Ovary (tissue), 9 donors: ENCODE measurements around the gene ZMYM4. TPM values are rescaled to one million over a fixed set of nuclear protein-coding genes. Genes with fewer than 3 reads are reported as not detected.

Source experiments
- DNase-seq, 5 donors: peaks; one replicate each; pipeline ENCODE4 v3.0.0-alpha.2; 2019 to 2020
- H3K27ac ChIP-seq, 2 donors: fragments of 200-600 bp; one replicate each; pipeline versions ENCODE4 v1.5.1 to v1.8.0; 2019 to 2022
- H3K27me3 ChIP-seq: fragments of 200-600 bp; one replicate; pipeline ENCODE4 v1.8.0; 2022
- H3K36me3 ChIP-seq: fragments of 200-600 bp; sonication (generic); one replicate; pipeline ENCODE4 v1.5.1; 2019
- H3K4me1 ChIP-seq: one replicate; pipeline ENCODE4 v1.8.1; 2013; ENCODE audit warnings: mild to moderate bottlenecking, moderate library complexity; ENCODE audit not compliant: insufficient read depth
- H3K4me3 ChIP-seq: fragments of 200-600 bp; sonication (generic); one replicate; pipeline ENCODE4 v1.5.1; 2017
- H3K9me3 ChIP-seq, 2 donors: fragments of 200-600 bp in 1 of 2; sonication (generic) in 1 of 2; one replicate each; pipeline versions ENCODE4 v1.5.1 to v1.8.1; 2013 to 2019; ENCODE audit warnings: mild to moderate bottlenecking in 1 of 2, moderate library complexity in 1 of 2
- CTCF ChIP-seq, 3 donors: fragments of 450-650 bp in 2 of 3; fragments of 200-600 bp in 1 of 3; IDR thresholded peaks; one replicate each; pipeline versions ENCODE4 v1.5.1 to v1.8.0; 2016 to 2022; ENCODE audit warnings: antibody characterized with exemption in 3 of 3, mild to moderate bottlenecking in 1 of 3
- EP300 ChIP-seq: sonication (generic); formaldehyde crosslinking; IDR thresholded peaks from one replicate; pipeline ENCODE4 v1.6.1; 2017; ENCODE audit warnings: antibody characterized with exemption
- POLR2A ChIP-seq: fragments of 450-650 bp; IDR thresholded peaks from one replicate; pipeline ENCODE4 v1.6.1; 2017; ENCODE audit warnings: antibody characterized with exemption, mild to moderate bottlenecking, moderate library complexity
- WGBS, 3 donors: extraction: QIAGEN DNeasy Blood & Tissue Kit in 1 of 3; methylation state at CpG; one replicate each; pipeline versions ENCODE4 v1.1.5 to v1.1.7; 2013 to 2017; 5-methylcytosine and 5-hydroxymethylcytosine counted together
- intact Hi-C, 4 donors: fragments of 100-400 bp; cut with DNase I; formaldehyde crosslinking; loops; one replicate each; pipeline versions ENCODE4 v1.11.0 to v1.15.1; 2022 to 2023
- polyA plus RNA-seq, 2 donors: library from polyadenylated mRNA; stranded (reverse); fragments of 200-250 nt in 1 of 2; fragments of 350-450 nt in 1 of 2; fragmentation: Illumina TruSeq in 1 of 2; extraction: RNeasy Lipid Tissue Mini Kit (QIAGEN cat#74804) in 1 of 2; gene quantifications; one replicate each; pipeline ENCODE4 v1.2.3, GENCODE V29; 2013 to 2014
- total RNA-seq, 7 donors: library from RNA; depleted of rRNA in 2 of 7; stranded (reverse); fragments of >200 nt in 2 of 7; fragmentation: NEBNext Ultra II Directional in 3 of 7; extraction: Animal tissue kit (Norgen Biotek cat#: 25700) in 3 of 7; gene quantifications; one replicate each; pipeline versions ENCODE4 v1.1.0 to v1.2.4, GENCODE V29; 2016 to 2023
- donor health status: DM: no; HTN: no; CAD: no; lungs with moderate emphysema.
- donor health status: DM: no; HTN: no; CAD: no.
- donor health status: Bipolar disorder and iron deficiency.
- donor health status: DM: yes; HTN: yes; CAD: no.
- donor health status: DM: no; HTN: no; CAD: no.
- donor health status: DM: yes; HTN: yes; CAD: no.

Gene ZMYM4
- total and polyA plus RNA-seq, 9 donors = 15.9 to 77.2 (median 52.2) TPM

- WGBS, 3 donors = 92 to 94% (median 93%) methylated on average over 5 of the region's 5 CpGs
- TF ChIP-seq EP300 (no peak), POLR2A (no peak), CTCF (IDR thresholded peaks at IDR 0.05) (no peak)
- DNase-seq = no peak
- intact Hi-C loops = no loop called here
- no peaks in the 10 kb centered on the region for H3K36me3 ChIP-seq
- no peak overlapping the region for H3K27ac ChIP-seq
- H3K4me1 ChIP-seq = peaks cover 8% of the 10 kb centered on the region
- no peaks in the 10 kb centered on the region for H3K27me3 ChIP-seq
- H3K4me3 ChIP-seq = no peak overlapping the region
- no peaks in the 10 kb centered on the region for H3K9me3 ChIP-seq
These were observed 17.5 kb downstream of the ZMYM4 start for GRCh38 chr1:35285771-35286606.

- no peak for DNase-seq
- H3K9me3 ChIP-seq = no peaks in the 10 kb centered on the region
- intact Hi-C loops = no loop called here
- no peak overlapping the region for H3K4me3 ChIP-seq
- no peak overlapping the region for H3K27ac ChIP-seq
- H3K4me1 ChIP-seq = peaks cover 8% of the 10 kb centered on the region
- TF ChIP-seq POLR2A (no peak), EP300 (no peak), CTCF (IDR thresholded peaks at IDR 0.05) (no peak)
- H3K36me3 ChIP-seq = no peaks in the 10 kb centered on the region
- no peaks in the 10 kb centered on the region for H3K27me3 ChIP-seq
- 41 to 47% (median 45%) methylated on average over 9 of the region's 9 CpGs for WGBS, 3 donors
These were observed 19.5 kb downstream of the ZMYM4 start for GRCh38 chr1:35287807-35288640.

- TF ChIP-seq EP300 (no peak), CTCF (IDR thresholded peaks at IDR 0.05) (no peak), POLR2A (no peak)
- no peak overlapping the region for H3K4me3 ChIP-seq
- DNase-seq = no peak
- H3K9me3 ChIP-seq = no peaks in the 10 kb centered on the region
- peaks cover 7% of the 10 kb centered on the region for H3K4me1 ChIP-seq
- intact Hi-C loops = no loop called here
- H3K36me3 ChIP-seq = no peaks in the 10 kb centered on the region
- no peaks in the 10 kb centered on the region for H3K27me3 ChIP-seq
- no peak overlapping the region for H3K27ac ChIP-seq
These were observed 20.3 kb downstream of the ZMYM4 start for GRCh38 chr1:35288761-35289160.

- Histone ChIP-seq H3K36me3 (no peaks in the 10 kb centered on the region), H3K4me3 (no peak overlapping the region), H3K9me3 (no peaks in the 10 kb centered on the region), H3K27me3 (no peaks in the 10 kb centered on the region), H3K4me1 (peaks cover 7% of the 10 kb centered on the region), H3K27ac (no peak overlapping the region)
- WGBS, 3 donors = 83 to 89% (median 84%) methylated on average over 2 of the region's 2 CpGs
- intact Hi-C loops = loop anchor here in 1 of 4 donors (10.0 kb wide), 1 partner anchor 96 kb away; the partner anchor contains the start of gene SFPQ
- DNase-seq = no peak
- TF ChIP-seq EP300 (no peak), POLR2A (no peak), CTCF (IDR thresholded peaks at IDR 0.05) (no peak)
These were observed 21.9 kb downstream of the ZMYM4 start for GRCh38 chr1:35290452-35290851.
